ENCODE measurements around the gene SLC38A8.

Gene SLC38A8

GRCh38 chr16:84081446-84081989 is 38.9 kb upstream of the SLC38A8 start:
- H2AFZ ChIP-seq (ENCODE audit: low read depth, low read length), result no peak overlapping the region
- H3K4me3 ChIP-seq (ENCODE audit: low read length), result no peak overlapping the region
- peaks cover 65% of the 10 kb centered on the region for H3K36me3 ChIP-seq (ENCODE audit: insufficient read depth, low read length)
- H3K4me1 ChIP-seq (ENCODE audit: insufficient read depth, low read length), result no peaks in the 10 kb centered on the region
- no peaks in the 10 kb centered on the region for H3K27me3 ChIP-seq (ENCODE audit: insufficient read depth, low read length)
- peaks cover 2% of the 10 kb centered on the region for H3K9me3 ChIP-seq (ENCODE audit: low read length)

GRCh38 chr16:84080813-84081212 is 38.2 kb upstream of the SLC38A8 start:
- Histone ChIP-seq H3K4me1 (ENCODE audit: insufficient read depth, low read length) (no peaks in the 10 kb centered on the region), H2AFZ (ENCODE audit: low read depth, low read length) (no peak overlapping the region), H3K36me3 (ENCODE audit: insufficient read depth, low read length) (peaks cover 61% of the 10 kb centered on the region), H3K27me3 (ENCODE audit: insufficient read depth, low read length) (no peaks in the 10 kb centered on the region), H3K9me3 (ENCODE audit: low read length) (peaks cover 2% of the 10 kb centered on the region), H3K4me3 (ENCODE audit: low read length) (no peak overlapping the region)

GRCh38 chr16:84080378-84080777 is 37.8 kb upstream of the SLC38A8 start:
- no peak overlapping the region for H3K4me3 ChIP-seq (ENCODE audit: low read length)
- H3K36me3 ChIP-seq (ENCODE audit: insufficient read depth, low read length), result peaks cover 64% of the 10 kb centered on the region
- H3K9me3 ChIP-seq (ENCODE audit: low read length), result peaks cover 2% of the 10 kb centered on the region
- H2AFZ ChIP-seq (ENCODE audit: low read depth, low read length), result no peak overlapping the region
- no peaks in the 10 kb centered on the region for H3K4me1 ChIP-seq (ENCODE audit: insufficient read depth, low read length)
- no peaks in the 10 kb centered on the region for H3K27me3 ChIP-seq (ENCODE audit: insufficient read depth, low read length)

GRCh38 chr16:84079664-84080063 is 37.1 kb upstream of the SLC38A8 start:
- Histone ChIP-seq H2AFZ (ENCODE audit: low read depth, low read length) (no peak overlapping the region), H3K27me3 (ENCODE audit: insufficient read depth, low read length) (no peaks in the 10 kb centered on the region), H3K4me3 (ENCODE audit: low read length) (no peak overlapping the region), H3K4me1 (ENCODE audit: insufficient read depth, low read length) (no peaks in the 10 kb centered on the region), H3K36me3 (ENCODE audit: insufficient read depth, low read length) (peaks cover 71% of the 10 kb centered on the region), H3K9me3 (ENCODE audit: low read length) (peaks cover 2% of the 10 kb centered on the region)

DNA sequence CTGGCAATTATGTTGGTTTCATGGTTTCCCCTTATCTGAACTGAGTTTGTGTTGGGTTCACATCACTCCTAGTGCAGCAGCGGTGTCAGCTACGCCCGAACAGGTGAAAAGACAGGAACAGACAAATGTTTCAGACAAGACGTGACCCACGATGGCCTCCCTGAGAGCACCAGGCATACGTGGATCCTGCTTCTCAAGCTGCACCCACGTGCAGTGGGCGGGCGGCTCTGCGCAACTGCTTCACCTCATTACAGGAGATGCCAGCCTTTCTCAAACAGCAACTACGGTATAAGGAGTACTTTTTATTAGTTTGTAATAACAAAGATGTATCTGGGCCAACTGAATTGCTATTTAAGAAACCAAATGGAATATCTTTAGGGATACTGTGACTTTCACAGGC is 32.8 kb upstream of the SLC38A8 start:
- Histone ChIP-seq H3K9me3 (ENCODE audit: low read length) (peaks cover 2% of the 10 kb centered on the region), H2AFZ (ENCODE audit: low read depth, low read length) (no peak overlapping the region), H3K4me1 (ENCODE audit: insufficient read depth, low read length) (no peaks in the 10 kb centered on the region), H3K4me3 (ENCODE audit: low read length) (no peak overlapping the region), H3K27me3 (ENCODE audit: insufficient read depth, low read length) (no peaks in the 10 kb centered on the region), H3K36me3 (ENCODE audit: insufficient read depth, low read length) (peaks cover 60% of the 10 kb centered on the region)

DNA sequence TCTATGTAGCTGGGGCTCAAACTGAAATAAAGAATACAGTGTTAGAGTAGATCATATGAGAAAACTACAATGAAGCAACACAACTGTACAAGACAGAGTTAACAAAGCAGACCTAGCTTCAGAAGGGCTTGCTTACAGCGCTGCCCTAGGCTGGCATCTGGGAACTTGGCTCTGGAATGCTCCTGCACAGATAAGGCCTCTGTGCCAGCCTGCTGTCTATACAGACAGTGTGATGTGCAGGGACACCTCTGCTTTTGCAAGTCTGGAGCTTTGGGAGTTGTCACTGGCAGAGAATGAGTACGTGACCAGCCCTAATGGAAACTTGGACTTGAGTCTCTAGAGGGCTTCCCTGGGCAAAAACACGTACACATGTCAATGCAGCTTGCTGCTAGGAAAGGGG is 32.1 kb upstream of the SLC38A8 start:
- H3K4me3 ChIP-seq (ENCODE audit: low read length), result no peak overlapping the region
- H3K27me3 ChIP-seq (ENCODE audit: insufficient read depth, low read length), result no peaks in the 10 kb centered on the region
- peaks cover 2% of the 10 kb centered on the region for H3K9me3 ChIP-seq (ENCODE audit: low read length)
- peaks cover 59% of the 10 kb centered on the region for H3K36me3 ChIP-seq (ENCODE audit: insufficient read depth, low read length)
- no peak overlapping the region for H2AFZ ChIP-seq (ENCODE audit: low read depth, low read length)
- no peaks in the 10 kb centered on the region for H3K4me1 ChIP-seq (ENCODE audit: insufficient read depth, low read length)

GRCh38 chr16:84072014-84072413 is 29.4 kb upstream of the SLC38A8 start:
- no peaks in the 10 kb centered on the region for H3K9me3 ChIP-seq (ENCODE audit: low read length)
- no peaks in the 10 kb centered on the region for H3K4me1 ChIP-seq (ENCODE audit: insufficient read depth, low read length)
- peaks cover 69% of the 10 kb centered on the region for H3K36me3 ChIP-seq (ENCODE audit: insufficient read depth, low read length)
- no peak overlapping the region for H2AFZ ChIP-seq (ENCODE audit: low read depth, low read length)
- no peak overlapping the region for H3K4me3 ChIP-seq (ENCODE audit: low read length)
- no peaks in the 10 kb centered on the region for H3K27me3 ChIP-seq (ENCODE audit: insufficient read depth, low read length)

DNA sequence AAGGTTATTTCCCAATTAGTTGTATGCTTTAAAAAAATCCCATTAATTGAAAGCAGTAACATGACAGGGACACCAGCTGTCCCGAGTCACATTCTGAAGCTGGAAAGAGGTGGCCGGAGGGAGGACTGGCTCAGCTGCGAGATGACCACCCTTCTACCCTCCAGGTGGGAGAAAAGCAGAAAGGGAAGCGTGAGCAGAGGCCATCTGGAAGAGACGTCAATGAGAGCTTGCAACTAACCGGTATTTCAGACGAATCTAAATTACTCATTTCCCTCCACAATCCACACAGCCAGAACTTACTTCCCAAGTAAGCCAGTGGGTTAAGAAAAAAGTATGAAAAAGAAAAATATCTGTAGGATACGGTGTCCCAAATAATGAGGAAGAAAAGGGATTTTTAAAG is 28.5 kb upstream of the SLC38A8 start:
- Histone ChIP-seq H3K4me3 (ENCODE audit: low read length) (no peak overlapping the region), H3K27me3 (ENCODE audit: insufficient read depth, low read length) (no peaks in the 10 kb centered on the region), H2AFZ (ENCODE audit: low read depth, low read length) (no peak overlapping the region), H3K9me3 (ENCODE audit: low read length) (no peaks in the 10 kb centered on the region), H3K4me1 (ENCODE audit: insufficient read depth, low read length) (no peaks in the 10 kb centered on the region), H3K36me3 (ENCODE audit: insufficient read depth, low read length) (peaks cover 74% of the 10 kb centered on the region)

- no peaks in the 10 kb centered on the region for H3K27me3 ChIP-seq (ENCODE audit: insufficient read depth, low read length)
- no peak overlapping the region for H3K4me3 ChIP-seq (ENCODE audit: low read length)
- peaks cover 66% of the 10 kb centered on the region for H3K36me3 ChIP-seq (ENCODE audit: insufficient read depth, low read length)
- no peaks in the 10 kb centered on the region for H3K9me3 ChIP-seq (ENCODE audit: low read length)
- no peaks in the 10 kb centered on the region for H3K4me1 ChIP-seq (ENCODE audit: insufficient read depth, low read length)
- H2AFZ ChIP-seq (ENCODE audit: low read depth, low read length), result no peak overlapping the region
Observed at GRCh38 chr16:84069540-84069939, 26.9 kb upstream of the SLC38A8 start.

DNA sequence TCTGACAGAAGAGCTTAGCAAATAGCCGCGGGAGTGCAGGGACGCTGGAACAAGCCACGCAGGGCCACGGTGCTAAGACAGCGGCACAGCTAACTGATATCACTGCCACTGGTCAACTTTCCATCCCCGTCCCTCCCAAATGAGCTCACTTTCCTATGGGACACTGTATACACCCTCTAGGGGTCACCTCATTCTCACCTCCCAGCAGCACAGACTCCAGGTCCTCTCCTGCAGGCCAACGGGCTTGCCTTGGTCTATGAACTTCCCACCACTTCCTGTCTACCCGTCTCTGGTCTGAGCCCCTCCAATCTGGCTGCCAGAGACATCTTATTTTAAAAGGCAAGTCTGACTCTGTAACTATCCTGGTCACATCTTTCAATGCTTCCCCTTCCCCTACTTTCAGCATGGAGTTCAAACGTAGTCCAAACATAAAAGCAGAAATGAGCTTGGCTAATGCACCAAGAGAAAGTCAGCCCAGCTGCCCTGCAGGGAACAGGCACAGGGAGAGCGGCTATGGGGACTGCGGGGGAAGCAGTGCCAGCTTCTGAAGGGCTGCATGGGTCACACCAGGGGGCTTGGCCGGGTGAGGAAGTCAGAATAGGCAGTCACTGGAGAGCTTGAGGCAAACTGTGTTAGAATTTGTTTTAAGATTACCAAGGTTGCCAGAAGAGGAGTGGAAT is 26.3 kb upstream of the SLC38A8 start:
- H3K36me3 ChIP-seq (ENCODE audit: insufficient read depth, low read length), result peaks cover 64% of the 10 kb centered on the region
- H2AFZ ChIP-seq (ENCODE audit: low read depth, low read length), result no peak overlapping the region
- no peaks in the 10 kb centered on the region for H3K9me3 ChIP-seq (ENCODE audit: low read length)
- no peak overlapping the region for H3K4me3 ChIP-seq (ENCODE audit: low read length)
- no peaks in the 10 kb centered on the region for H3K4me1 ChIP-seq (ENCODE audit: insufficient read depth, low read length)
- no peaks in the 10 kb centered on the region for H3K27me3 ChIP-seq (ENCODE audit: insufficient read depth, low read length)

DNA sequence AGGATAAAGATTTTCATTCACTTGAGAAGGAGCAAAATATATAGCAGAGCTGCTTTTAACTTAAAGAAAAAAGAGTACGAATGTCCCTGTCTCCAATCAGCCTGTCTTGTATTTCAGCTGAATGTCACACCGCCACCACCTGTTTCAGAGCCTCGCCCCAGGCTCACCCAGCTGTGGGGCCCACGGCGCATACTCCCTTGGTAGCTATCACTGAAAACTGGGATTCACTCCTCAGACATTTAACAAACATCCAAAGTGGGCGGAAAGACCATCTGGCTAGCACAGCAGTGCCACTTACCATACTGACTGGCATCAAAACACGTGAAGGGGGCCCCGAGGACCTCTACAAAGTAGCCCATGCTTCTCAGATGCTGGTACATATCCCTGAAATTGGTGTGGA is 25.4 kb upstream of the SLC38A8 start:
- Histone ChIP-seq H2AFZ (ENCODE audit: low read depth, low read length) (no peak overlapping the region), H3K9me3 (ENCODE audit: low read length) (no peaks in the 10 kb centered on the region), H3K4me3 (ENCODE audit: low read length) (no peak overlapping the region), H3K36me3 (ENCODE audit: insufficient read depth, low read length) (peaks cover 68% of the 10 kb centered on the region), H3K27me3 (ENCODE audit: insufficient read depth, low read length) (no peaks in the 10 kb centered on the region), H3K4me1 (ENCODE audit: insufficient read depth, low read length) (no peaks in the 10 kb centered on the region)

GRCh38 chr16:84067640-84068039 is 25.0 kb upstream of the SLC38A8 start:
- peaks cover 68% of the 10 kb centered on the region for H3K36me3 ChIP-seq (ENCODE audit: insufficient read depth, low read length)
- peaks cover under 1% of the 10 kb centered on the region for H3K4me1 ChIP-seq (ENCODE audit: insufficient read depth, low read length)
- H3K9me3 ChIP-seq (ENCODE audit: low read length), result no peaks in the 10 kb centered on the region
- H3K4me3 ChIP-seq (ENCODE audit: low read length), result no peak overlapping the region
- no peaks in the 10 kb centered on the region for H3K27me3 ChIP-seq (ENCODE audit: insufficient read depth, low read length)
- H2AFZ ChIP-seq (ENCODE audit: low read depth, low read length), result no peak overlapping the region

DNA sequence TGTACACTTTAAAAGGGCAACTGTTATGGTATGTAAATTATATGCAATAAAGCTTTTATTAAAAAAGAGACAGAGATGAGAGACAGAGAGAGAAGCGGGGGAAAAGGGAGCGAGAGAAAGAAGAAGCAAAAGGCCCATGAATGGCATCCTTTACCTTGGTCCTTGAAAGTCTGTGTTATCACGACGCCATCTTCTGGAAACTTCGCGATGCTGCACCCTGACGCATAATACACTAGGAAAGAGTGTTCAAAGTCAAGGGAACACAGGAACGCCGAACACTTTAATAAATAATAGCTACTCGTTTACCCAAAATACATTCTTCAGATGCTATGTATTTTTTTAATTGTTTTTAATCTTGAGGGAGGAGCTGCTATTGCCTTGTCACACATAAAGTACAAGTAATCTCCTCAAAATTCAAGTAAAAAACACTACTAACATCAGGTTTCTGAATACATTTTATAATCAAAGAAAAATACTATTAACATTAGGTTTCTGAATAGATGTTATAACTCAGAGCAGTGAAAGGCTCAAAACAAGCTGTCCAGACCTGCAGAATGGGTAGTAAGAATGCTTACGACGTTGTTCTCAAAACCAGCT is 23.0 kb upstream of the SLC38A8 start:
- Histone ChIP-seq H3K9me3 (ENCODE audit: low read length) (no peaks in the 10 kb centered on the region), H3K4me3 (ENCODE audit: low read length) (no peak overlapping the region), H2AFZ (ENCODE audit: low read depth, low read length) (no peak overlapping the region), H3K4me1 (ENCODE audit: insufficient read depth, low read length) (peaks cover 4% of the 10 kb centered on the region), H3K27me3 (ENCODE audit: insufficient read depth, low read length) (no peaks in the 10 kb centered on the region), H3K36me3 (ENCODE audit: insufficient read depth, low read length) (peaks cover 69% of the 10 kb centered on the region)
